ENCODE results near the gene EFS. TPM values are rescaled to one million over a fixed set of nuclear protein-coding genes. Genes with fewer than 3 reads are reported as not detected.
A peak's percentile ranks its signal among the peaks of the same experiment; 100 is the strongest.

EFS gene
- total RNA-seq, 6 experiments from 2014 or later: 8.8 to 13.5 (median 12.3) TPM

GRCh38 chr14:23370221-23370620, 5.2 kb upstream of the EFS start:
- Mint-ChIP-seq H3K27ac (no peak overlapping the region), H3K4me3 (no peak overlapping the region), H3K27me3 (ENCODE audit: insufficient read depth) (peaks cover 37% of the 10 kb centered on the region), H3K4me1 (ENCODE audit: low read depth) (no peaks in the 10 kb centered on the region), H3K9me3 (no peaks in the 10 kb centered on the region), H3K36me3 (ENCODE audit: low read depth) (no peaks in the 10 kb centered on the region)
- no peak for DNase-seq
- no peak for TF ChIP-seq CTCF (IDR thresholded peaks at IDR 0.05)

DNA sequence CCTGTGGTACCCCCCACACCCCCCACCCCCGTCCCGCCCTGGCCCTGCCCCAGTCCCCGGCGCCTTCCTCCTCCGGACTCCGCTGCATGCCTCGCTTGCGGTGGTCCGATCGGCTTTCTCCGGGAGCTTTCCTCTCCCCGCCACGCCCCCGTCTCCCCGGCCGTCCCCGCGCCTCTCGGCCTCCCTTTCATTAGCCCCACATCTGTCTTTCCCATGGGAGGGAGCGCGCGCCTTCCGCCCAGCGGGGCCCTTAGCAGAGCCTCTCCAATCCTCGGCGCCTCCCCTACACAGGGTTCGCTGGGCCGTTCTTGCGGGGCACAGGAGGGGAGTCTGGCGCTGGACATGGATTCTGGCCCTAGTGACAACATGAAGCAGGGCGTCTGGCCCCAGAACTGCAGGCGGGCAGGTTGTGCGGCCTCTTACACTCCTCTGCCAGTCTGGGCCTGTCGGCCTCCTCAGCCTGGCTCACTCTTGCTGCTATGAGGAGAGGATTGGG, 1.5 kb upstream of the EFS start:
- H3K27ac Mint-ChIP-seq: peak overlapping the region; percentile 5; the same call in 1 of the 2 replicates
- no peaks in the 10 kb centered on the region for H3K9me3 Mint-ChIP-seq
- H3K4me1 Mint-ChIP-seq (ENCODE audit: low read depth): peaks cover 12% of the 10 kb centered on the region
- no peaks in the 10 kb centered on the region for H3K36me3 Mint-ChIP-seq (ENCODE audit: low read depth)
- no peak for TF ChIP-seq CTCF (IDR thresholded peaks at IDR 0.05)
- H3K27me3 Mint-ChIP-seq (ENCODE audit: insufficient read depth): peaks cover 35% of the 10 kb centered on the region
- peak; percentile 25 for DNase-seq
- peak overlapping the region; percentile 62 for H3K4me3 Mint-ChIP-seq

DNA sequence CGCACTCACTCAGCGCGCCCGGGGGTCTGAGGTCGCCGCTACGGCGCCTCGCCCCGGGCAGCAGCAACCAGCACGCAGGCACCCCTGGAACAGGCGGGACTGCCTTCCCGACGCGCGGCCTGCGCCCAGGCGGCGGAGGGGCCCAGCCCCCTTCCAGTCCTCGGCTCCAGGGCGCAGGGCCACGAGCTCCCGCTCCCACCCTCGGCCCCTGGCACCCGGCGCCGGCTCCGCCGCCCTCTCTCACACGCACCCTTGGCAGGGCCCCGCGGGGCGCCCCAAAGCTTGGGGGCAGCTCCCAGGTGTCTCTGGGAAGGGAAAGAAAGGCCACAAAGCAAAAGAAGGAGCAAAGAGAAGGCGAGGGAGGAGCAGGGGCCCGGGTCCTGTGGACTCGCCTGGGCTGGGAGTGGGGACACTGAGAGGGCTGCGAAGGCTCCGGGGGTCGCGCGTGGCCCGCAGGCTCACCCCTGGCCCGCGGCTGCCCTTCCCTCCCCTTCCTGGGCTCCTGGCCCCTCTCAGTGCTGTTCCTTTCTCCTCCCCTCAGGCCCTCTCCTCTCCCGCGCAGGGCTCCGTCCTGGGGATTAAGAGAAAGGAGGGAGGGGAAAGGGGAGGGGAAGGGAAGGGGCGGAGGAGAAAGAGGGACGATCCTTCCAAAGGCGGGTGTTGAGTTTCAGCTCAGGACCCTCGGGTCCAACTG, 907 bp upstream of the EFS start:
- no peak for TF ChIP-seq CTCF (IDR thresholded peaks at IDR 0.05)
- peaks cover 18% of the 10 kb centered on the region for H3K4me1 Mint-ChIP-seq (ENCODE audit: low read depth)
- no peaks in the 10 kb centered on the region for H3K9me3 Mint-ChIP-seq
- DNase-seq: no peak
- H3K27me3 Mint-ChIP-seq (ENCODE audit: insufficient read depth): peaks cover 33% of the 10 kb centered on the region
- H3K27ac Mint-ChIP-seq: no peak overlapping the region
- H3K36me3 Mint-ChIP-seq (ENCODE audit: low read depth): no peaks in the 10 kb centered on the region
- H3K4me3 Mint-ChIP-seq: peak overlapping the region; percentile 62

DNA sequence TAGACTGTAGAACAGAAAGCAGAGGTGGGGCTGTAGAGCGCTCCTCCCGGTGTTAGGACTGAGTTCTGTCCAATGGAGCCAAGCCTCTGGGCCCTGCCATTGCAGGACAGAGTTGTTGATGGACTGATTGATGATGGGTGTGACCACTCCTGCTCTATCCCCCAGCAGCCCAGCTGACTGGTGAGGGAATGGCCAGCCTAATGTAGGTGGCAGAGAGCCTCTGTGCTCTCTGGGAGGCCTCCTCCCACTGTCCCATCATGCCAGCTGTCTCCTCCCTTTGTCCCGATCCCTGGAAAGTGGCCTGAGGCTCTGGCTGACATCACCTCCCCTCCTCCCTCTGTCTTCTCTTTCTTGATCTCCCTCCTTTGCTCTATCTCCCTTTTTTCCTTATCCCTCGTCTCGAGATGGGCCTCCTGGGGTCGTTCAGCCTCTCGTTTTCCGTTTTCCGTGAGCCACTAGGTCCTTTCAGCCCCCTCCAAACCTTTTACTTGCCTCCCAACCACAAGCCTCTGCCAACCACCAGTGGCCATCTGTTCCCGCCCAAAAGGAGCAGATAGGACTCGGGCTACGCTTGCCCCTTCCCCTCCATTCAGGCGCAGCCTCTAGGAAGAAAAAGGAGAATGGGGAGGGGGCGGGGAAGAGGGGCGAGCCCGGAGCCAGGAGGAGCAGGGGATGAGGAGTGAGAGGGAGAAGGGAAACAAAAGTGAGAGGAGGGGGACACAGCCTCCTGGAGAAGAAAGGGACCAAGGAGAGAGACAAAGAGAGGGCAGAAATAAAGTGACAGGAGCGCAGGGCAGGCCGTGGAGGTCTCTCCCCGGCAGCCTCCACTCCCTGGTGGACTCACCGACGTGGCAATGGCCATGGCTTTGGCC, 572 bp downstream of the EFS start:
- H3K36me3 Mint-ChIP-seq (ENCODE audit: low read depth): no peaks in the 10 kb centered on the region
- peaks cover 19% of the 10 kb centered on the region for H3K4me1 Mint-ChIP-seq (ENCODE audit: low read depth)
- H3K27ac Mint-ChIP-seq: peak overlapping the region; percentile 79
- H3K4me3 Mint-ChIP-seq: peak overlapping the region; percentile 85
- peaks cover 27% of the 10 kb centered on the region for H3K27me3 Mint-ChIP-seq (ENCODE audit: insufficient read depth)
- TF ChIP-seq CTCF (IDR thresholded peaks at IDR 0.05): no peak
- DNase-seq: peak; percentile 4
- H3K9me3 Mint-ChIP-seq: no peaks in the 10 kb centered on the region

DNA sequence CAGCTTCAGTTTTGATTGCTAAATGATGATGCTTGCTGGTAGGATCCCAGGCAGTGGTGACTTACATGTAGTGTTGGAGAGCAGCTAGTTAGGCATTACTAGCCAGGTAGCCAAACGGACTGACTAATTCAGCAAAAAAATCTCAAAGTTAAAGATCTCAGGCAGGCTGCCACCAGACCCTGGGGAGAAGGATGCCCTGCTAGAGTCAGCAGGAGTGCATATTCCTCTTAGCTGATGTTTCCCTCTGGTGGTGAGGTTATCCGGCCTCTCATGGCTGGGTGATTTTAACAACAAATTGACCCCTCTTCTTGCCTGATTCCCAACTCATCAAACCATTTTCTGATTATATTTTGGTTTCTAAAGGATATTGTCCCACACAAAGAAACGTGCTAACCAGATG, 2.8 kb downstream of the EFS start:
- H3K27me3 Mint-ChIP-seq (ENCODE audit: insufficient read depth): peaks cover 22% of the 10 kb centered on the region
- DNase-seq: no peak
- TF ChIP-seq CTCF (IDR thresholded peaks at IDR 0.05): peak; percentile 61
- H3K4me3 Mint-ChIP-seq: no peak overlapping the region
- H3K4me1 Mint-ChIP-seq (ENCODE audit: low read depth): peaks cover 19% of the 10 kb centered on the region
- no peaks in the 10 kb centered on the region for H3K36me3 Mint-ChIP-seq (ENCODE audit: low read depth)
- H3K27ac Mint-ChIP-seq: peak overlapping the region; percentile 95
- no peaks in the 10 kb centered on the region for H3K9me3 Mint-ChIP-seq

All from HFFc6 (cell line).